Measurements from ENCODE around the gene KCNAB2. TPM values are rescaled to one million over a fixed set of nuclear protein-coding genes. Genes with fewer than 3 reads are reported as not detected.

The KCNAB2 gene
- total RNA-seq, 4 donors from 2014 or later, result 10.9 to 12.6 (median 11.7) TPM

GRCh38 chr1:6118415-6118814 lies 72.7 kb downstream of the KCNAB2 start:
- Histone ChIP-seq H3K27me3 (no peaks in the 10 kb centered on the region), H3K4me3 (no peak overlapping the region), H3K36me3 (peaks cover 0 to 4% of the 10 kb centered on the region in 2 donors), H3K9me3 (peaks cover 0 to 24% (median 0%) of the 10 kb centered on the region in 3 donors), H3K4me1 (no peaks in the 10 kb centered on the region), H3K27ac (no peak overlapping the region)
- TF ChIP-seq, protein P1, sequence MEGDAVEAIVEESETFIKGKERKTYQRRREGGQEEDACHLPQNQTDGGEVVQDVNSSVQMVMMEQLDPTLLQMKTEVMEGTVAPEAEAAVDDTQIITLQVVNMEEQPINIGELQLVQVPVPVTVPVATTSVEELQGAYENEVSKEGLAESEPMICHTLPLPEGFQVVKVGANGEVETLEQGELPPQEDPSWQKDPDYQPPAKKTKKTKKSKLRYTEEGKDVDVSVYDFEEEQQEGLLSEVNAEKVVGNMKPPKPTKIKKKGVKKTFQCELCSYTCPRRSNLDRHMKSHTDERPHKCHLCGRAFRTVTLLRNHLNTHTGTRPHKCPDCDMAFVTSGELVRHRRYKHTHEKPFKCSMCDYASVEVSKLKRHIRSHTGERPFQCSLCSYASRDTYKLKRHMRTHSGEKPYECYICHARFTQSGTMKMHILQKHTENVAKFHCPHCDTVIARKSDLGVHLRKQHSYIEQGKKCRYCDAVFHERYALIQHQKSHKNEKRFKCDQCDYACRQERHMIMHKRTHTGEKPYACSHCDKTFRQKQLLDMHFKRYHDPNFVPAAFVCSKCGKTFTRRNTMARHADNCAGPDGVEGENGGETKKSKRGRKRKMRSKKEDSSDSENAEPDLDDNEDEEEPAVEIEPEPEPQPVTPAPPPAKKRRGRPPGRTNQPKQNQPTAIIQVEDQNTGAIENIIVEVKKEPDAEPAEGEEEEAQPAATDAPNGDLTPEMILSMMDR (IDR thresholded peaks at IDR 0.05), result no peak
- TF ChIP-seq POLR2AphosphoS5 (IDR thresholded peaks at IDR 0.05) (no peak), POLR2A (IDR thresholded peaks at IDR 0.05) (no peak), EP300 (IDR thresholded peaks at IDR 0.05) (no peak)
- 68 to 94% methylated on average over 3 of the region's 3 CpGs for WGBS, 2 donors (ENCODE audit: low coverage in 1 of 2)
- no peak for ATAC-seq

DNA sequence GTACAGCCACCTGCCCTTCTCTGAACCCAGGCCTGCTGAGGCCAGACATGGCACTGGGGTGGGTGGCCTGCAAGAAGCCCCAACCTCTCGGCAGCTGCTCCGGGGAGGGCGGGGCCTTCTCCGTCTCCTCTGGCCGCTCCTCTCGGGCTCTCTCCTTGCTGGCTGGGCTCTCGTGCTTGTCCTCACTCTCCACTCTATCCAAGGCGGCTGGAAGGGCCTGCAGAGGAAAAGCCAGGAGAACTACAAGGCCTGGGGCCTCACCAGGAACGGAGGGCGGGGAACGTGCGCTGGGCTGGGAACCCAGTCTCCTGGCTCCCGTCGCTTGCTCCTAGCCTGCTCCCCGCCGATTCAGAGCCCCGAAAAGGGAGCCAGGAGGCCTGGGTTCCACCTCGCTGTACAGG lies 75.3 kb downstream of the KCNAB2 start:
- TF ChIP-seq POLR2A (IDR thresholded peaks at IDR 0.05), result no peak
- TF ChIP-seq POLR2AphosphoS5 (IDR thresholded peaks at IDR 0.05), result no peak
- TF ChIP-seq, protein P1 (IDR thresholded peaks at IDR 0.05), result no peak
- no peak for TF ChIP-seq EP300 (IDR thresholded peaks at IDR 0.05)
- Histone ChIP-seq H3K27ac (no peak overlapping the region), H3K36me3 (no peaks in the 10 kb centered on the region), H3K9me3 (peaks cover 0 to 15% (median 0%) of the 10 kb centered on the region in 3 donors), H3K27me3 (peaks cover 15% of the 10 kb centered on the region), H3K4me1 (no peaks in the 10 kb centered on the region), H3K4me3 (no peak overlapping the region)
- WGBS, 2 donors (ENCODE audit: low coverage in 1 of 2), result no CpG with 5 or more reads among the region's 18 CpGs
- no peak for ATAC-seq

DNA sequence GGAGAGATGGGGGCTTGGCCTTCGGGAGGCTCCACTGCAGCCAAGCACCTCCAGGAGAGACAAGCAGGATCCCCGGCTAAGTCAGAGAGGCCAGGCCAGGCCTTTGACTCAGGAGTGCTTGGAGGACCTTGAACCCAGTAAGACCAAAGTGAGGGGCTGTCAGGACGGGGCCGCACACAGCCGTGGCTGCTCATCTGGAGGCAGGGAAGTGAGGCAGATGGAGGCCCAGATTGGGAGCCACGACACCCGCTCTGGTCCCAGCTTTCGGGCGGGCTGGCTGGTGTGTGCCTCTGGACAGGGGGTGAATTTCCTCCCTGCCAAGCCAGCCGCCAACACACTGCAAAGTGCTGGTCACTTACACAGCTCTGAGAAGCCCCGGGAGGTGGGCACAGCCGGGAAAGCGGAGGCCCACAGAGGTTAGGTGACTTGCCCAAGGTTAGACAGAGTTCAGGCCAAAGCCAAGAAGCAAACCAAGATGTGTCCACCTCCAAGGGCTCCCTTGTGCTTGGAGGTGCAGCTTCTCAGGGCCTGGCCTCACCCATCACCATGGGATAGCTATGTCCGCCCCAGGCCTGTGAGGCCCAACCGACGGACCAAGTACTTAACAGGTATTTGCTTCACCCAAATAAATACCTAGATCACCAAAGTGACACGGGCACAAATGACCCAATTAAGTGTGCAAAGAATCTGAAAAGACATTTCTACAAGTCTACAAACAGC lies 76.1 kb downstream of the KCNAB2 start:
- no peaks in the 10 kb centered on the region for H3K36me3 ChIP-seq
- WGBS, 2 donors (ENCODE audit: low coverage in 1 of 2), result 90% methylated on average over 4 of the region's 17 CpGs; no CpG with 5 or more reads in 1 of the 2 donors
- no peak for ATAC-seq
- peaks cover 0 to 11% (median 0%) of the 10 kb centered on the region in 3 donors for H3K9me3 ChIP-seq
- H3K4me1 ChIP-seq, result no peaks in the 10 kb centered on the region
- H3K27ac ChIP-seq, result no peak overlapping the region
- H3K4me3 ChIP-seq, result no peak overlapping the region
- H3K27me3 ChIP-seq, result peaks cover 20% of the 10 kb centered on the region
- no peak for TF ChIP-seq EP300 (IDR thresholded peaks at IDR 0.05)

GRCh38 chr1:6123083-6123482 lies 77.4 kb downstream of the KCNAB2 start:
- Histone ChIP-seq H3K27me3 (peaks cover 20% of the 10 kb centered on the region), H3K36me3 (no peaks in the 10 kb centered on the region), H3K27ac (no peak overlapping the region), H3K9me3 (no peaks in the 10 kb centered on the region), H3K4me3 (no peak overlapping the region), H3K4me1 (peaks cover 0 to 11% (median 6%) of the 10 kb centered on the region in 3 donors)
- ATAC-seq, result no peak
- no peak for TF ChIP-seq EP300 (IDR thresholded peaks at IDR 0.05)
- no peak for TF ChIP-seq POLR2AphosphoS5 (IDR thresholded peaks at IDR 0.05)
- TF ChIP-seq, protein P1 (IDR thresholded peaks at IDR 0.05), result no peak
- TF ChIP-seq POLR2A (IDR thresholded peaks at IDR 0.05), result no peak
- WGBS, 2 donors (ENCODE audit: low coverage in 1 of 2), result 72 to 77% methylated on average over 6 to 7 of the region's 7 CpGs

DNA sequence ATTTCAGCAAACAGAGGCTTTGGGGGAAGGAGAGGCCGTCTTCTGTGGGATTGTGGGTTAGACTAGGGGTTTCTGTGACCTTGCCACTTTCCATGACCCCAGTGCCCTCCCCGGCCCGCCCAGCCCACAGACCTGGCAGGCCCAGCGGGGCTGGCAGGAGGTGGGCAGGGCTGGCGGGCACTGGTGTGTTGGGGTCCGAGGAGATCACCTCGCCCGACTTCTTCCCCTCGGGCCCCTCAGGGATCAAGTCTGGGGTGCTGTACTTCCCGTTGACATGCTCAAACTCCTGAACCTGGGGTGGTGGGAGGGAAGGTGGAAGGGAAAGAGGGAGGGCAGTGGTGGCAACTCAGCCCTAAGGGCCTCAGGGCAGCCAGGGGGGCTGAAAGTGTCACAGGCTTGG lies 78.1 kb downstream of the KCNAB2 start:
- peaks cover 20% of the 10 kb centered on the region for H3K27me3 ChIP-seq
- 60% methylated on average over 1 of the region's 10 CpGs; no CpG with 5 or more reads in 1 of the 2 donors for WGBS, 2 donors (ENCODE audit: low coverage in 1 of 2)
- H3K4me1 ChIP-seq, result peaks cover 0 to 11% (median 6%) of the 10 kb centered on the region in 3 donors
- TF ChIP-seq, protein P1 (IDR thresholded peaks at IDR 0.05), result no peak
- TF ChIP-seq EP300 (IDR thresholded peaks at IDR 0.05), result no peak
- no peak for TF ChIP-seq POLR2AphosphoS5 (IDR thresholded peaks at IDR 0.05)
- TF ChIP-seq POLR2A (IDR thresholded peaks at IDR 0.05), result no peak
- no peaks in the 10 kb centered on the region for H3K36me3 ChIP-seq
- no peak overlapping the region for H3K27ac ChIP-seq
- no peak overlapping the region for H3K4me3 ChIP-seq
- no peaks in the 10 kb centered on the region for H3K9me3 ChIP-seq
- ATAC-seq, result no peak
